DMS53 (cell line): ENCODE data around the gene ASB2.
A peak's percentile ranks its signal among the peaks of the same experiment; 100 is the strongest.

Source experiments
- DNase-seq: peaks from one replicate; lab custom pipeline; 2025; lab: John Stamatoyannopoulos, UW

The ASB2 gene

DNA sequence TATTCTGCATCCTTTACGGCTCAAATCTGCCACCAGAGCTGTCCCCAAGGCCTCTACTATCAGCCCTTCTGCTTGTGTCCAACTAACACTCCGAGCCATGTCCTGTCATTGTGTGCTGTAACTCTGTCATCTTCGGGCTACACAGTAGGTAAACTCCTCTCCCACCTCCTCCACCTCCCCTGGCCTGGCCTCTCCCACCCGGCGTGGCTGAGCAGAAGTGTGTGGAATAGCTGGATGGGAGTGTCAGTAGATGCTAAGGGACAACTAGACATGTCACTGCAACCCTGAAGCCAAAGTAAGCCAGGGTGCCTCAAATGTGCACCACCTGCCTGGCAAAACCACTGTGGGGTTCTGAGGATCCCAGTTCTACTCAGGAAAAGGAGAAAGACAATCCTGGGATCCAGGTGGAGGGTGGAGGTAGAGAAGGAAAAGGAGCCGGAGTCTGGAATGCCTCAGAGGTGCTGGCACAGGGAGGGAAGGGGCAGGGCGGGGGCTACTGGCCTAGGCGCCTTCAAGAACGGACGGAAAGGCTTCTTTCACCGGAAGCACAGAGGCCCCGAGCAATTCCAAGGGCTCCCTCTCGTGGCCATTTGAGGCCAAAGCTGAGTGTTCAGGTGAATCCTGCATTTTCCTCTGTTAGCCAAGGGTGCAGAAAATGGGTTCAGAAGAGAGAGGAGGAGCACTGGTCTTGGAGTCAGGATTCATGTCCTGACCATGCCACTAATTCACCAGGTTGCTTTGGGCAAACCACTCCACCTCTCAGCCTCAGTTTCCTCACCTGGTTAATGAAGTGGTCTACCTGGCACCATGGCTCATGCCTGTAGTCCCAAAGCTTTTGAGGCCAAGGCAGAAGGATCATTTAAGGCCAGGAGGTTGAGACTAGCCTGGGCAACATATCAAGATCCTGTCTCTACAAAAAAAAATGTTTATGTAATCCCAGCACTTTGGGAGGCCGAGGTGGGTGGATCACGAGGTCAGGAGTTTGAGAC lies 69.7 kb downstream of the ASB2 start:
- DNase-seq: peak; percentile 61

DNA sequence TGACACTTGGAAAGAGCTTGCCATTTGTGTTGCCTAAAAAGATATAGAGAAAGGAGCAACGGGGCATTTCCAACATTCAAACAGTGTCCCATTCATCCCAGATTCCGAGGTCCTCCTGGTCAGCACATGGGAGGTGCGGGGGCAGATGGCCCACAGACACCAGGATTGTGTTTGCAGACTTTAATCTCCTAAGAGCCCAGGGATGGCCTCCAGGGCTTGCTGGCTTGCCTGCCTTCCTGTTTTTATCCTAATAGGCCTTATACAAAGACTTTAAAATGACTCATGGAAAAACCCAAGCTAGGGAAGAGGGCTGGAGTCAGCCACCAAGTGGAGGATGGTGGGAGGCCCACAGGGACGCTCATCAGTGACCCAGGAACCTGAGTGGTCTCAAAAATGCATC lies 70.7 kb downstream of the ASB2 start:
- DNase-seq: no peak

DNA sequence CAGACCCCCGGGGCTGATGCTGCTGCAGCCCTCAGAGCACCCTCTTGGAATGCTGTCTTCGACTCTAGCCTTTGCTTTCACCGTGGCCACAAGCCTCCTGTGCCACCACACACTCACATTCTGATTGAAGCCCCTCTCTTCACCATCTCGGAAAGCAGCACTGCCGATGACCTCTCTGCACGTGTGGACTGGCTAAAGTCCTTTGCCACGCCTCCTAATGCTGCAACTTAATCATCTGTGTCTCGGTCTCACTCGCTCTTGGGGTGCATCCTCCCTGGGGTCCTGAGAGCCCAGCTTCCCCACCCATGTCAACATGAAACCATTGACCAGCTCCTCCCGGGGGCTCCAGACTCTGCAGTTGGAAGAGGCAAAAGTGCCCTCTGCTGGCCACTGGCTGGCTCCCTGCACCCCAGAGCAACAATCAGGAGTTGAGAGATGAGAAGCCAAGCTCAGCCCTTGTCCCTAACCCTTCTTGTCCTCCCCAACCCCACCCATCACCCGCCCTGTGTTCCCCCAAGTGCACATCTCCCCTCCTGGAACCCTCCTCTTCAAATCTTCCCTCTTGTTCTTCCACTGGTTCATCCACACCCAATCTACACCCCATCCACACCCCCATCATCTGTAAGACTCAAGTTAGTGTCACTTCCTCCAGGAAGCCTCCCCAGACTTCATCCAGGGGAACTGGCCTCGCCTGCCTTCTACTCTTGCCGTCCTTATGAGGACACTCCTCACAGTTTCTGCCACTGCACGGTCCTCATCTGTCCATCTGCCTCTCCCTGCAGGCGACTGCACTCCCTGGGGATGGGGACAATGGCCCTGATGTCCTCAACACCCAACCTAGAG lies 72.8 kb downstream of the ASB2 start:
- no peak for DNase-seq

- no peak for DNase-seq
Measured at GRCh38 chr14:93902619-93903307, 73.6 kb downstream of the ASB2 start.

- no peak for DNase-seq
Measured at GRCh38 chr14:93901813-93902212, 74.6 kb downstream of the ASB2 start.

- no peak for DNase-seq
Measured at GRCh38 chr14:93898731-93899130, 77.6 kb downstream of the ASB2 start.

DNA sequence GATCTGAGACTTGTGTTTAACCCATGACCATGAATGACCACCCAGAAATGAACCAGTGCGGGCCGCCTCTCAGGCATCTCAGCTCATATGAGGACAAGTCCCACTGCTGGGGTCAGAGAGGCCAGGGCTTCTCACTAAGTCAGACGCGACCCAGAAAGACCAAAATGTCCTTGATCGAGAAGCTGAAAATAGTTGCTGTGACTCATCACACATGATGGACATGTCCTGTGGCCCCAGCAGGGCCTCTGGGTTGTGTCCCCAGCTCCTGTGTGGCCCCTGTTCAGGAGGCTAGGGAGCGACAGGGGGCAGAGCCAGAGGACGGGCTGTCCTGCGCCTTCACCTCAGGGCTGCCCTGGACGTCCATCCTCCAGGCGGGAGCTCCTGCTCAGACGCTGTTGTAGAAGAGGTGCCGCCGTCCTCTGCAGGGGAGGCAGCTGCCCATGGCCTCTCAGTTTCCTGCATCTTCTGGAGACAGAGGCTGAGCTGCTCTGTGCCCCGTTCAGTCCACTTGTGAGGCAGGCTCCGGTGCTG lies 78.2 kb downstream of the ASB2 start:
- no peak for DNase-seq

DNA sequence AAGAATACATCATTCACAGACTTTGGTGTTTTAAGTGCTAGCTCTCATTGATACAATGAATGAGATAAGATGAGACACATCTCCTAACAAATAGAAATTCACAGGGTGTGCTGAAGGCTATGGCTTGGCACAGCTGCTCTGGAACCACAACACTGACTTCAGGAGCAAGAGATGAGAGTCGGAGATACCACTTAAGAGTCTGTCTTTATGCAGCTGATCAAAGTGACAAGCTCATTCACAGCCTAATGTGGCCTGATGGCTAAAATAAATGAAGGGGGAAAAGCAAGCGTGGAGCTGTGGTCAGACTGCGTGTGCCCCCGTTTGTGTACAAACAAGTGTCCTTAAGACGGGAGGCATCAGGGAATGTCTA lies 78.9 kb downstream of the ASB2 start:
- no peak for DNase-seq

- DNase-seq: no peak
Measured at GRCh38 chr14:93895023-93895604, 81.3 kb downstream of the ASB2 start.

DNA sequence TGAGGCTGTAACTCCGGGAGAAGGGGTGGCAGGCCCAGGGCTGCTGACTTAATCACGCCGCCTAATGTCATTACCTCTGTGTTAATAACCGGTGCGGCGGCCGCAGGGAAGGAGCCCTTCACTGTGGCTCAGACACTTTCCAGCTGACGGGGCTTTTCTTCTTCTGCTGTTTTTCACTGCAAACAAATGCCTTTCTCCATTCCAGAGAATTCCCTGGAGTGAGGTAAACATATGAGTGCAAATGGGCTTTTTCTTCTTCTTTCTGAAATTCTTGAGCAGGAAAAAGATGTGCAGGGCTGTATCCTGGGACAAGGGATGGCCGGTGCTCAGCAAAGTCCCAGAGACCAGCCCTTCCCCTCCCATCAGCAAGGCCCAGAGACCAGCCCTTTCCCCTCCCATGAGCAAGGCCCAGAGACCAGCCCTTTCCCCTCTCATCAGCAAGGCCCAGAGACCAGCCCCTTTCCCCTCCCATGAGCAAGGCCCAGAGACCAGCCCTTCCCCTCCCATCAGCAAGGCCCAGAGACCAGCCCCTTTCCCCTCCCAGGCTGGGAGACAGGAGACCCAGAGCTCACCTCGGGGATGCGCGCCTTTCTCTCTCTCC lies 82.6 kb downstream of the ASB2 start:
- no peak for DNase-seq

GRCh38 chr14:93892923-93893558 lies 83.3 kb downstream of the ASB2 start:
- DNase-seq: peak; percentile 55

DNA sequence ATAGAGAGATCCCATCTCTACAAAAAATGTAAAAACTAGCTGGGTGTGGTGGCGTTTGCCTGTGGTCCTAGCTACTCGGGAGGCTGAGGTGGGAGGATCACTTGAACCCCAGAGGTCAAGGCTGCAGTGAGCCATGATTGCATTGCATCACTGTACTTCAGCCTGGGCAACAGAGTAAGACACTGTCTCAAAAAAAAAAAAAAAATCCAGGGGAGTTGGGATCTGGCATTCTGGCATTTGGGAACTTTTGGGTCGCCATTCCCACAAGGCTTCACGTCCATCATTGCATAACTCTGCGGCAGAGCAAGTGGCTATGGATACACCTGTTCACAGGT lies 83.9 kb downstream of the ASB2 start:
- DNase-seq: no peak

DNA sequence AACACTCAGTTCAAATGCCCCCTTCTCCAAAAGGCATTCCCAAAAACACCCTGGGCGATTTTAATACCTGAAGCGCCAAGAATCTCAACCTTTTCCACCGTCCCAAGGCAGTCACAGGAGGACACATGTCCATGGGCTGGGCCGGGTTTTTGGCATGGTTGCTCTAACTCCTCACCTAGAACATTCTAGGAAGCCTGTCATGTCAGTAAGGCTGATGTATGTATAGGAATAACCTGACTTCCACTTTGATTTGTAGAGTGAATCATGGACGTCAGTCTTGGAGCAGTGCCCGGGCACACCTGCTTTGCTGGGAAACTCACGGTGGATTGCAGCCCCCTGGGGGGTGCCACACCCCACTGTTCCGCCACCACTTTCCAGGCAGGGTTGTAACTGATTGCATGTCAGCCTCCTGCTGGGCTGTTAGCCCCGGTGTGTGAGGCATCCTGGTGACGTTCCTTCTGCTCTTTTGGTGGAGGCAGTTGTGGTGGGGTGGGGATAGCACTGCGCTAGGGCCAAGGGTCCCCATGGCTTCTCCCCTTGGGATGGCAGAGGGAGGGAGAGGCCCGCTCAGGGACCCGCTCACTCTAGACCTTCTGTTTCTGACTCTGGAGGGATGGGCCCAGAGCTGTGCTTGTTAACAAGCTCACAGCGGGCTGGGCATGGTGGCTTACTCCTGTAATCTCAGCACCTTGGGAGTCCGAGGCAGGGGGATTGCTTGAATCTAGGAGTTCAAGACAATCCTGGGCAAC lies 84.4 kb downstream of the ASB2 start:
- DNase-seq: no peak

GRCh38 chr14:93889739-93890483 lies 86.5 kb downstream of the ASB2 start:
- DNase-seq: no peak

DNA sequence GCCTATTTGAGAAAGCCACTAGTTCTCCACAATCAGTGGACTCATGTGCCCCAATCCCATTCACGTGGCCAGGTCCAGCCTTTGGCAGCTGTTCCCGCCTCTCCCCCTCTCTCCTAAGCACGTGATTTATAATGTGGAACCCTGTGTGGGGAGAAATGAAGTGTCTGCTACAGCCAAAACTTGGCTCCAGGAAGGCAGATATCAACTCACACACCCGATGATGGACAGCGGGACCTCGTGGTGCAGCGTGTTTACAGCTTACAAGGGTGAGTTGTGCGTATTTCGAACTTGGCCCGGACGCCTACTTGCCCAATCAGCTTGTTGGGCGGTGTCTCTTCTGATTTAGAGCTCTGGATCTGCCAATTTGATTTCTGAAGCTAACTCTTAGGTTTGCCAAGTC lies 87.4 kb downstream of the ASB2 start:
- DNase-seq: no peak

- DNase-seq: no peak
Measured at GRCh38 chr14:93884950-93885349, 91.4 kb downstream of the ASB2 start.
